Smooth muscle cell (in vitro differentiated cells): Measurements from ENCODE around the gene IL36RN. TPM values are rescaled to one million over a fixed set of nuclear protein-coding genes. Genes with fewer than 3 reads are reported as not detected.

Experiments
- DNase-seq: peaks from one replicate; lab custom pipeline; 2025; ENCODE audit not compliant: unreplicated experiment; lab: John Stamatoyannopoulos, UW
- H2AFZ ChIP-seq: fragments of 200-600 bp; sonication (generic); 2 replicates; pipeline ENCODE4 v1.6.0; 2016; ENCODE audit warnings: antibody characterized with exemption, low read depth, mild to moderate bottlenecking
- H3F3A ChIP-seq: fragments of 200-600 bp; sonication (generic); 2 replicates; pipeline ENCODE4 v1.6.0; 2017; ENCODE audit warnings: antibody characterized with exemption, low read depth
- H3K27ac ChIP-seq: fragments of 200-600 bp; sonication (generic); 2 replicates; pipeline ENCODE4 v1.5.1; 2016; ENCODE audit warnings: low read depth, mild to moderate bottlenecking
- H3K27me3 ChIP-seq: fragments of 200-600 bp; sonication (generic); 2 replicates; pipeline ENCODE4 v1.6.1; 2016; ENCODE audit warnings: low read depth, mild to moderate bottlenecking
- H3K36me3 ChIP-seq: fragments of 200-600 bp; sonication (generic); 2 replicates; pipeline ENCODE4 v1.5.1; 2016; ENCODE audit warnings: low read depth
- H3K4me1 ChIP-seq: fragments of 200-600 bp; sonication (generic); 2 replicates; pipeline ENCODE4 v1.5.1; 2016; ENCODE audit warnings: low read depth
- H3K4me2 ChIP-seq: fragments of 200-600 bp; sonication (generic); 2 replicates; pipeline ENCODE4 v1.6.0; 2016; ENCODE audit warnings: mild to moderate bottlenecking
- H3K4me3 ChIP-seq: fragments of 200-600 bp; sonication (generic); 2 replicates; pipeline ENCODE4 v1.5.1; 2016; ENCODE audit warnings: mild to moderate bottlenecking
- H3K79me2 ChIP-seq: fragments of 200-600 bp; sonication (generic); 2 replicates; pipeline ENCODE4 v1.6.0; 2016; ENCODE audit warnings: low read depth, mild to moderate bottlenecking
- H3K9ac ChIP-seq: fragments of 200-600 bp; sonication (generic); 2 replicates; pipeline ENCODE4 v1.6.0; 2016; ENCODE audit warnings: low read depth
- H3K9me3 ChIP-seq: fragments of 200-600 bp; sonication (generic); replicated peaks from 2 replicates; pipeline ENCODE4 v1.5.1; 2016; ENCODE audit warnings: low read depth
- H4K20me1 ChIP-seq: fragments of 200-600 bp; sonication (generic); 2 replicates; pipeline ENCODE4 v1.6.0; 2016; ENCODE audit warnings: low read depth
- WGBS: methylation state at CpG from one replicate; pipeline ENCODE4 v1.1.7; 2016; ENCODE audit warnings: low lambda C conversion rate; 5-methylcytosine and 5-hydroxymethylcytosine counted together
- polyA plus RNA-seq: library from polyadenylated mRNA; unstranded; fragments of >200 nt; fragmentation: Nextera tagmentation; extraction: Ambion mirVana; gene quantifications from 2 replicates; pipeline ENCODE4 v1.2.1, GENCODE V29; 2016
- total RNA-seq: library from RNA; depleted of rRNA; stranded (reverse); fragments of >200 nt; gene quantifications from 2 replicates; pipeline ENCODE4 v1.2.3, GENCODE V29; 2014
- TF ChIP-seq, protein P1 (sequence below): fragments of 200-600 bp; sonication (generic); IDR thresholded peaks from 2 replicates; pipeline ENCODE4 v1.5.1; 2017; ENCODE audit warnings: borderline replicate concordance, mild to moderate bottlenecking, antibody characterized with exemption; ENCODE audit not compliant: insufficient read depth, poor library complexity, severe bottlenecking

The IL36RN gene
- total and polyA plus RNA-seq, 2 experiments from 2014 or later, result 1.5 to 7.8 TPM

DNA sequence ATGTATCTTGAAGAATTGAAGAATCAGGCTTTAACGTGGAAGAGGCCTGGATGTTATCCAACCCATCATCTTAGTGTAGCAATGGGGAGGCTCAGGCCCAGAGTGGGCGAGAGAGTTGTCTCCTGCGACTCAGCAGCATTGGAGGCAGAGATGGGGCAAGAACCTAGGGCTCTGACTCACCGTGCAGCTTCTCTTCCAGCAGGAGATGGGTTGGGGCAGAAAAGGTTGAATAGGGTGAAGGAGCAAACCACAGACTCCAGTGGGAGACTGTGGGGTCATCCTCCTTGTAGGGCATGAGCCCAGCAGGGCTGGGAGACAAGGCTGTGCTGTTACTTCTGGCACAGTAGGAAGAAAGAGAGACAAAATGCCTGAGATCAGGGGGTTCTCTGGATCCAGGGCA is 1.4 kb downstream of the IL36RN start:
- no peak for DNase-seq

DNA sequence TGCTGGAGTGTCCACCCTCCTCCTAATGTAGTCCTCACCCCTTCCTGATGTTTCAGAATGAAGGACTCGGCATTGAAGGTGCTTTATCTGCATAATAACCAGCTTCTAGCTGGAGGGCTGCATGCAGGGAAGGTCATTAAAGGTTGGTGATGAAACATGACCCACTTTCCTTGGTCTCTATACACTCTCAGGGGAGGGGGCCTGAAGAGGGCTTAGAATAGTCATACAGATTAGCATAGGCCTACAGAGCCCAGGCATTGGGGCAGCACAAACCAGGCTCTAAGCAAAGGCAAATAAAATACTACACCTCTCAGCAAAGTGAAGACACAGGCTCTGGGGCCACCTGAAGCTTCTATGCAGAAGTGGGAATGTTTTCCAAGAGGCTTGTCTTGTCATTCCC is 1.8 kb downstream of the IL36RN start:
- H3K79me2 ChIP-seq, result no peaks in the 10 kb centered on the region
- no peak overlapping the region for H3K4me3 ChIP-seq
- H3K4me2 ChIP-seq, result no peak overlapping the region
- no peak overlapping the region for H3K9ac ChIP-seq
- TF ChIP-seq, protein P1, sequence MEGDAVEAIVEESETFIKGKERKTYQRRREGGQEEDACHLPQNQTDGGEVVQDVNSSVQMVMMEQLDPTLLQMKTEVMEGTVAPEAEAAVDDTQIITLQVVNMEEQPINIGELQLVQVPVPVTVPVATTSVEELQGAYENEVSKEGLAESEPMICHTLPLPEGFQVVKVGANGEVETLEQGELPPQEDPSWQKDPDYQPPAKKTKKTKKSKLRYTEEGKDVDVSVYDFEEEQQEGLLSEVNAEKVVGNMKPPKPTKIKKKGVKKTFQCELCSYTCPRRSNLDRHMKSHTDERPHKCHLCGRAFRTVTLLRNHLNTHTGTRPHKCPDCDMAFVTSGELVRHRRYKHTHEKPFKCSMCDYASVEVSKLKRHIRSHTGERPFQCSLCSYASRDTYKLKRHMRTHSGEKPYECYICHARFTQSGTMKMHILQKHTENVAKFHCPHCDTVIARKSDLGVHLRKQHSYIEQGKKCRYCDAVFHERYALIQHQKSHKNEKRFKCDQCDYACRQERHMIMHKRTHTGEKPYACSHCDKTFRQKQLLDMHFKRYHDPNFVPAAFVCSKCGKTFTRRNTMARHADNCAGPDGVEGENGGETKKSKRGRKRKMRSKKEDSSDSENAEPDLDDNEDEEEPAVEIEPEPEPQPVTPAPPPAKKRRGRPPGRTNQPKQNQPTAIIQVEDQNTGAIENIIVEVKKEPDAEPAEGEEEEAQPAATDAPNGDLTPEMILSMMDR, result no peak
- no peaks in the 10 kb centered on the region for H3K36me3 ChIP-seq
- H2AFZ ChIP-seq, result no peak overlapping the region
- no peaks in the 10 kb centered on the region for H3F3A ChIP-seq
- H3K27me3 ChIP-seq, result no peaks in the 10 kb centered on the region
- WGBS, result 45% methylated on average over 1 of the region's 1 CpG
- H3K27ac ChIP-seq, result no peak overlapping the region
- H3K9me3 ChIP-seq, result no peaks in the 10 kb centered on the region
- H3K4me1 ChIP-seq, result no peaks in the 10 kb centered on the region
- DNase-seq, result no peak
- no peaks in the 10 kb centered on the region for H4K20me1 ChIP-seq

More for the DNA sequence above, 1.4 kb downstream of the IL36RN start:
- H3K9ac ChIP-seq, result no peak overlapping the region
- H2AFZ ChIP-seq, result no peak overlapping the region
- WGBS, result 75% methylated on average over 4 of the region's 4 CpGs
- H3K9me3 ChIP-seq, result no peaks in the 10 kb centered on the region
- H3K36me3 ChIP-seq, result no peaks in the 10 kb centered on the region
- H3K4me1 ChIP-seq, result no peaks in the 10 kb centered on the region
- H3K27ac ChIP-seq, result no peak overlapping the region
- no peak overlapping the region for H3K4me3 ChIP-seq
- no peaks in the 10 kb centered on the region for H3K27me3 ChIP-seq
- H3F3A ChIP-seq, result no peaks in the 10 kb centered on the region
- no peaks in the 10 kb centered on the region for H3K79me2 ChIP-seq
- no peaks in the 10 kb centered on the region for H4K20me1 ChIP-seq
- TF ChIP-seq, protein P1, result no peak
- no peak overlapping the region for H3K4me2 ChIP-seq

DNA sequence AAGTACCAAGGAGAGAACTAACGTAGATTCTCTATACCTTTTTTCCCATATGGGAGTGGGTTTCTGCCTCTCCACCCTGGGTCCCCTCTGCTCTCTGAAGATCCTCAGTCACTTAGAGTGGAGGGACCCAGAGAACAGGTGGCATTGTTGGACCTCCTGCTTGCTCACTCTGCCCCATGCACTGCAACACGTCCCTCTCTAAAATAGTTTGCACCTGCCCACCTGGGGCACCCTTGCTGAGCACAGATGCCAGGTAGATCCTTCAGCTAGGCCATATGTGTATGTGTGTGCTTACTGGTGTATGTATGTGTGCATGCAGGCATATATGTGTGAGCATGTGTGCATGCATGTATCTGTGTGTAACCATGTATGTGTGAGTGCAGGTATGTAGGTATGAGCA is 2.2 kb downstream of the IL36RN start:
- Histone ChIP-seq H3K36me3 (no peaks in the 10 kb centered on the region), H3F3A (no peaks in the 10 kb centered on the region), H3K9ac (no peak overlapping the region), H3K79me2 (no peaks in the 10 kb centered on the region), H3K9me3 (no peaks in the 10 kb centered on the region), H3K27ac (no peak overlapping the region), H3K4me3 (no peak overlapping the region), H3K4me2 (no peak overlapping the region), H2AFZ (no peak overlapping the region), H4K20me1 (no peaks in the 10 kb centered on the region), H3K4me1 (no peaks in the 10 kb centered on the region), H3K27me3 (no peaks in the 10 kb centered on the region)
- TF ChIP-seq, protein P1, result no peak
- no peak for DNase-seq
- WGBS, result 46% methylated on average over 2 of the region's 2 CpGs
